ENCODE measurements around the gene DDX24. TPM values are rescaled to one million over a fixed set of nuclear protein-coding genes. Genes with fewer than 3 reads are reported as not detected.

Gene DDX24
- total and polyA plus RNA-seq, 2 of the 8 experiments (the other 6 are each of a cell fraction or from before 2014, with no cell fraction given): 89.0 to 201 TPM

GRCh38 chr14:94030571-94030970 is 50.4 kb downstream of the DDX24 start:
- no peak overlapping the region for H2AK5ac ChIP-seq (ENCODE audit: low read depth, low read length)
- H3K27me3 ChIP-seq (replicated peaks in 1 of 4; ENCODE audit: control insufficient read depth in 3 of 4, extremely low read depth in 1 of 4, insufficient read depth in 3 of 4, low read length in 3 of 4): peaks cover 0 to 3% (median 3%) of the 10 kb centered on the region in 4 experiments; a peak in 1 of 7 replicates
- no peaks in the 10 kb centered on the region for H4K20me1 ChIP-seq (replicated peaks in 1 of 2; ENCODE audit: control insufficient read depth in 1 of 2, insufficient read depth in 2 of 2, low read length in 2 of 2)
- no peak overlapping the region for H3K9ac ChIP-seq (replicated peaks in 1 of 4; ENCODE audit: extremely low read depth in 1 of 4, low read depth in 3 of 4, low read length in 3 of 4)
- H2BK15ac ChIP-seq (ENCODE audit: low read length): no peak overlapping the region
- peaks cover 5% of the 10 kb centered on the region; the same call in 1 of the 2 replicates for H3K23me2 ChIP-seq (ENCODE audit: low read depth, low read length)
- peaks cover 2 to 9% (median 5%) of the 10 kb centered on the region in 4 experiments; a peak in 4 of 7 replicates for H3K4me1 ChIP-seq (replicated peaks in 1 of 4; ENCODE audit: control insufficient read depth in 3 of 4, insufficient read depth in 4 of 4, low read length in 3 of 4)
- ChIA-PET CTCF (ENCODE audit: partially characterized antibody) (interaction anchor here (0.9 kb wide), 1 partner anchor 89 kb away, joined by 3 read pairs; no protein-coding TSS in a partner anchor), POLR2A (ENCODE audit: partially characterized antibody) (no interaction called here)
- H3K9me3 ChIP-seq (ENCODE audit: insufficient read depth in 2 of 2, low read depth in 1 of 2, low read length in 1 of 2): no peaks in the 10 kb centered on the region
- H3K18ac ChIP-seq (ENCODE audit: extremely low read depth, low read length): no peak overlapping the region
- no peak overlapping the region for H3K4ac ChIP-seq (replicated peaks; ENCODE audit: insufficient read length, low read depth, low read length)
- no peak overlapping the region for H3K27ac ChIP-seq (ENCODE audit: low read depth, low read length)
- H3K79me2 ChIP-seq (ENCODE audit: control insufficient read depth in 1 of 2, insufficient read depth in 2 of 2, low read length in 2 of 2): no peaks in the 10 kb centered on the region
- TF ChIP-seq KDM1A (IDR thresholded peaks at IDR 0.05; ENCODE audit: borderline replicate concordance, low read length) (no peak), BRCA1 (IDR thresholded peaks at IDR 0.05; ENCODE audit: low read depth, low read length) (no peak), CTBP2 (IDR thresholded peaks at IDR 0.05; ENCODE audit: borderline replicate concordance, insufficient read depth, insufficient read length, low read length) (no peak), SUZ12 (IDR thresholded peaks at IDR 0.05; ENCODE audit: low read length) (no peak), EP300 (IDR thresholded peaks at IDR 0.05; ENCODE audit: borderline replicate concordance in 1 of 2, low read depth in 2 of 2, low read length in 2 of 2) (no peak), E2F6 (IDR thresholded peaks at IDR 0.05) (no peak), SIX5 (IDR thresholded peaks at IDR 0.05; ENCODE audit: low read depth, low read length) (no peak)
- H4K91ac ChIP-seq (replicated peaks; ENCODE audit: insufficient read length, low read length): no peak overlapping the region
- H3K36me3 ChIP-seq (ENCODE audit: control insufficient read depth in 2 of 4, insufficient read depth in 4 of 4, low read length in 3 of 4): no peaks in the 10 kb centered on the region
- DNase-seq (ENCODE audit: low read depth in 1 of 2, low spot score in 2 of 2): no peak
- H2BK5ac ChIP-seq (ENCODE audit: low read depth, low read length): no peak overlapping the region
- no peak for FAIRE-seq
- no peak overlapping the region for H3K56ac ChIP-seq (replicated peaks; ENCODE audit: insufficient read length, low read depth, low read length)
- H3K4me2 ChIP-seq (ENCODE audit: insufficient read depth in 1 of 2, low read depth in 2 of 2, low read length in 2 of 2): no peak overlapping the region
- WGBS, 2 experiments (ENCODE audit: extremely low coverage in 1 of 2, insufficient coverage in 1 of 2, insufficient read length in 1 of 2, insufficient replicate concordance in 2 of 2, low coverage in 1 of 2, low lambda C conversion rate in 2 of 2, missing lambda C conversion rate in 1 of 2): 87% methylated on average over 14 of the region's 14 CpGs; no CpG with 5 or more reads in 1 of the 2 experiments
- H3K23ac ChIP-seq (ENCODE audit: insufficient read length): no peak overlapping the region
- no peak overlapping the region for H2AFZ ChIP-seq (ENCODE audit: low read length)
- H2BK20ac ChIP-seq (ENCODE audit: low read length): no peak overlapping the region
- no peak overlapping the region for H4K5ac ChIP-seq (ENCODE audit: insufficient read length, low read depth, low read length)
- H3K4me3 ChIP-seq (ENCODE audit: extremely low read depth in 1 of 4, insufficient read depth in 2 of 4, low read depth in 3 of 4, low read length in 4 of 4): no peak overlapping the region
- no peak overlapping the region for H2BK120ac ChIP-seq (replicated peaks; ENCODE audit: low read depth, low read length)
- H3K14ac ChIP-seq (ENCODE audit: insufficient read length): no peak overlapping the region
- H3K79me1 ChIP-seq (ENCODE audit: low read depth, low read length): peaks cover 3% of the 10 kb centered on the region
- H2BK12ac ChIP-seq (ENCODE audit: low read depth, low read length): no peak overlapping the region
- no peak overlapping the region for H4K8ac ChIP-seq (ENCODE audit: extremely low read depth, insufficient read depth, low read length)
